HG03039 (cell line): Measurements from ENCODE around the gene SHH.
"Not testable (repeated sequence)": the region's sequence is repeated elsewhere in the genome, so short reads cannot be mapped to it uniquely, and the experiment has no call there.

ENCODE experiments used
- ATAC-seq: cut with Tn5 transposase; IDR thresholded peaks from one replicate; pipeline ENCODE4 v1.9.1; 2021; ENCODE audit warnings: mild to moderate bottlenecking, moderate library complexity; ENCODE audit not compliant: unreplicated experiment

SHH gene

GRCh38 chr7:155820788-155821187 is 8.5 kb upstream of the SHH start:
- no peak for ATAC-seq

GRCh38 chr7:155820246-155820645 is 8.0 kb upstream of the SHH start:
- no peak for ATAC-seq

GRCh38 chr7:155819186-155819585 is 6.9 kb upstream of the SHH start:
- no peak for ATAC-seq

GRCh38 chr7:155818820-155819168 is 6.5 kb upstream of the SHH start:
- ATAC-seq = no peak

GRCh38 chr7:155818154-155818819 is 6.0 kb upstream of the SHH start:
- no peak for ATAC-seq

- ATAC-seq = not testable (repeated sequence)
Observed at GRCh38 chr7:155817515-155817914, 5.3 kb upstream of the SHH start.

- no peak for ATAC-seq
Observed at GRCh38 chr7:155816996-155817395, 4.7 kb upstream of the SHH start.

GRCh38 chr7:155816192-155816508 is 3.9 kb upstream of the SHH start:
- ATAC-seq = no peak

GRCh38 chr7:155815332-155816191 is 3.3 kb upstream of the SHH start:
- ATAC-seq = peak; percentile 69

- no peak for ATAC-seq
Observed at GRCh38 chr7:155814316-155815276, 2.3 kb upstream of the SHH start.

GRCh38 chr7:155813546-155814315 is 1.5 kb upstream of the SHH start:
- ATAC-seq = no peak

GRCh38 chr7:155813125-155813524 is 862 bp upstream of the SHH start:
- ATAC-seq = no peak

GRCh38 chr7:155811560-155811894 is 736 bp downstream of the SHH start:
- no peak for ATAC-seq

- ATAC-seq = no peak
Observed at GRCh38 chr7:155810770-155811559, 1.3 kb downstream of the SHH start.

GRCh38 chr7:155809947-155810769 is 2.1 kb downstream of the SHH start:
- ATAC-seq = no peak

GRCh38 chr7:155809332-155809946 is 2.8 kb downstream of the SHH start:
- no peak for ATAC-seq

GRCh38 chr7:155808549-155809331 is 3.5 kb downstream of the SHH start:
- ATAC-seq = no peak
